ENCODE results near the gene POLR3K. TPM values are rescaled to one million over a fixed set of nuclear protein-coding genes. Genes with fewer than 3 reads are reported as not detected.

POLR3K gene
- 11.0 and 13.5 TPM in 2 replicates for total RNA-seq (2014; rRNA removed; shearing (Covaris generic))

DNA sequence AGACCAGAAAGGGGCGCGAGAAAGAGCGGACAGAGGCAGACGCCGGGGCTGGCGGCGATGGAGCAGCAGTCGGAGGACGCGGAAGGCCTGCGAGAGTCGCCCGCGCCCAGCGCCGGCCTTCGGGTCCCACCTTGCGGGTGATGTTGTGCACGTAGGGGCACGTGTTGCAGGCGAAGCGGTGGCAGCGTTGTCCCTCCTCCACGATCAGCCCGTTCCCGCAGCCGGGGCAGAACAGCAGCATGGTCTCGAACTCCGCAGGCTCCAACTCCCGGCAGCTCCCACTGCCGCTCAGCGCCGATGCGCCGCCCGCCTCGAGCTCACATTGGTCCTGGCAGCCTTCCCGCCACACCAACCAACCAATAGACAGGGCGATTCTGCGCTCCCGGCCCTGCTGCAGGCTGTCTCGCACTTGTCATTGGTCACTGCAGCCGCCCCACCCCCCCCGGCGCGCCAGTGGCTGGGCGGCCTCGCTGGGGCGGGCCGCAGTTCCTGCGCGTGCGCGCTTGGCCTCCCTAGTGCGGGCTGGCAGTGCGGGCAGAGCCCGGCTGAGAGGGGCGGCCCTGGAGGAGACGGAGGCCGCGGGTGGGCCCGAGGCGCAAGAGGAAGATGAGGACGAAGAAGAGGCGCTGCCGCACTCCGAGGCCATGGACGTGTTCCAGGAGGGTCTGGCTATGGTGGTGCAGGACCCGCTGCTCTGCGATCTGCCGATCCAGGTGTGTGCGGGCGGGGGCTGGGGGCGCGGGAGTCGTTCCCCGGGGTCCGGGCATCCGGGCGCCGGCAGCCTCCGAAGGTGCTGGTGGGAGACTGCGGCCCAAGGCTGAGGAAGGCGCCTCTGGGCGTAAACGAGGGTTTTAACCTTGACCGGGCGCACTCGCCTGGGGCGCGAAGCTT is at the start of gene POLR3K, which contains the start of gene SNRNP25:
POLR3K (minus strand) TSS at position 263 of the 891 bp plus-strand sequence; CDS start at position 241, 22 bp downstream.
SNRNP25 (plus strand) TSS at position 483 of the 891 bp plus-strand sequence; CDS start at position 672, 189 bp downstream.
- H3K4me3 ChIP-seq (ENCODE audit: insufficient read depth, low read depth, low read length) = peak within 1 kb of the TSS; percentile 93
- no peaks in the 10 kb centered on the region for H3K27me3 ChIP-seq (ENCODE audit: control insufficient read depth, insufficient read depth, low read length)
- peak; percentile 100 for DNase-seq
- H3K36me3 ChIP-seq (replicated peaks; ENCODE audit: control insufficient read depth, insufficient read depth, low read length) = peaks cover 26% of the 10 kb centered on the region

DNA sequence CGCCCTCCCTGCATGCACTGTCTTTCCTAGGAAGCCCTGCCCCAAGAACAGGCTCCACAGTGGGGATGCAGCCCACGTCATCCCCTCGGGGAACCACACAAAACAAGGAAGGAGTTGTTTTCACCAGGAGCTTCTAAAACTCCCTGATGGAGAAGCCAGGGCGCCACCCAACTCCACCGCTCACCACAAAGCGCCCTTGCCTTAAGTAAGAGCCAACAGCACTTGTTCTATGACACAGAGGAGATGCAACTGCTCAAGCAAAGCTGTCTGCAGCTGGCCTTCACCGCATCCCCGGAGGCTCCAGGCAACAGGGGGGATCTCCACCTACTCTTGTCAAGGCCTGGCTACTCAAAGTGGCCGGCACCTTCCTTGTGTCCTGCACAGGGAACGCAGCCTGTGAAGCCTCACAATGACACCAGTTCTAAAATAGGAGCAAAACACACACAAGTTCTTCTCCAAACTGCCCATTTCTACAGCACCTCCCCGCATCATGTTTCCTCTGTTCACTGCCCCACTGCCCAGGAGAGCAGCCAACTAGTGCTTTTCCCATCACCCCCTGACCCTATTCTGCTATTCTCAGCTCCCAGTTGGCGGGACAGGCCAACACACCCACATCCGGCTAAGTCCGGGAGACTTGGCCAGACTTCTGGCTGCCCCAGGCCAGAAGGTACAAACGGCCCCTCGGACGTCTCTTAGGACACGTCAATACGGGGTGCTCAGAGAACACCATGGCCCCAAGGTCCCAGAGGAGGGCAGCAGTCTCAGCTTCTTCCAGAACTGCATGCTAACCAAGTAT is 48.9 kb upstream of the POLR3K start:
- no peak overlapping the region for H3K4me3 ChIP-seq (ENCODE audit: insufficient read depth, low read depth, low read length)
- H3K27me3 ChIP-seq (ENCODE audit: control insufficient read depth, insufficient read depth, low read length) = no peaks in the 10 kb centered on the region
- peaks cover 2% of the 10 kb centered on the region for H3K36me3 ChIP-seq (replicated peaks; ENCODE audit: control insufficient read depth, insufficient read depth, low read length)
- DNase-seq = no peak

- DNase-seq = no peak
- Histone ChIP-seq H3K27me3 (ENCODE audit: control insufficient read depth, insufficient read depth, low read length) (no peaks in the 10 kb centered on the region), H3K36me3 (replicated peaks; ENCODE audit: control insufficient read depth, insufficient read depth, low read length) (peaks cover 2% of the 10 kb centered on the region), H3K4me3 (ENCODE audit: insufficient read depth, low read depth, low read length) (no peak overlapping the region)
These were observed 48.2 kb upstream of the POLR3K start for GRCh38 chr16:101586-101985.

- H3K36me3 ChIP-seq (replicated peaks; ENCODE audit: control insufficient read depth, insufficient read depth, low read length) = peaks cover 5% of the 10 kb centered on the region
- no peaks in the 10 kb centered on the region for H3K27me3 ChIP-seq (ENCODE audit: control insufficient read depth, insufficient read depth, low read length)
- no peak for DNase-seq
- H3K4me3 ChIP-seq (ENCODE audit: insufficient read depth, low read depth, low read length) = no peak overlapping the region
These were observed 47.6 kb upstream of the POLR3K start for GRCh38 chr16:100989-101388.

DNA sequence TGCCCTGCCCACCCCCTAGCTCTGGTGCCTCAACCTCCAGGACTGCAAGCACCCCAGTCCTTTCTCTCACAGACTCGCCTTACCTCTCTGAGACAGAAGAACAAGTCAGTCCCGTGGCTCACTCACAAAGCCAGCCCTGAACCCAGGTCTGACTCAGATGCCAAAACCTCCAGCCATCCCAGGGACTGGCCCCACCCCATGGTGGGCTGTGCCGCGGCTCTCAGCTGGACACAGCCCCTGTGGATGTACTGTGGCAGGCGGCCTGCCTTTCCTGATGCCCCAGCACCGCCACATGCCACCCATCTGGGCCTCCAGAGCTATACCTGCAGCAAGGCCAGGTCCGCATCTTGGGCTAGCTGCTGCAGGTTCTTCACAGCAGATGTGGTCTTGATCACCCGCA is 44.4 kb upstream of the POLR3K start:
- no peak for DNase-seq
- Histone ChIP-seq H3K27me3 (ENCODE audit: control insufficient read depth, insufficient read depth, low read length) (no peaks in the 10 kb centered on the region), H3K4me3 (ENCODE audit: insufficient read depth, low read depth, low read length) (no peak overlapping the region), H3K36me3 (replicated peaks; ENCODE audit: control insufficient read depth, insufficient read depth, low read length) (peaks cover 6% of the 10 kb centered on the region)

GRCh38 chr16:96935-97381 is 43.5 kb upstream of the POLR3K start:
- peaks cover 6% of the 10 kb centered on the region for H3K36me3 ChIP-seq (replicated peaks; ENCODE audit: control insufficient read depth, insufficient read depth, low read length)
- H3K27me3 ChIP-seq (ENCODE audit: control insufficient read depth, insufficient read depth, low read length) = no peaks in the 10 kb centered on the region
- DNase-seq = peak; percentile 99
- no peak overlapping the region for H3K4me3 ChIP-seq (ENCODE audit: insufficient read depth, low read depth, low read length)

DNA sequence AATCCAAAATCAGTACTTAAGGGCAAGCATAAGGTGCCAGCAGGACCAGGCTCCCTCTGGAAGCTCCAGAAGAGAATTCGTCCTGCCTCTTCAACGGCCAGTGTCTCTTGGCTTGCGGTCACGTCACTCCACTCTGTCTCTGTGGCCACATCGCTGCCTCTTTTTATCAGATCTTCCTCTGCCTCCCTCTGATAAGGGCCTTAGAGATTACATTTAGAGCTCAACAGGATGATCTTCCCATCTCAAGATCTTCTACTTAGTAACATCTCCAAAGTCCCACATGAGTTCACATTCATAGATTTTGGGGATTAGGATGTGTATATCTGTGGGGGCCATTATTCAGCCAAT is 41.5 kb upstream of the POLR3K start:
- no peak for DNase-seq
- Histone ChIP-seq H3K4me3 (ENCODE audit: insufficient read depth, low read depth, low read length) (no peak overlapping the region), H3K27me3 (ENCODE audit: control insufficient read depth, insufficient read depth, low read length) (no peaks in the 10 kb centered on the region), H3K36me3 (replicated peaks; ENCODE audit: control insufficient read depth, insufficient read depth, low read length) (peaks cover 6% of the 10 kb centered on the region)

DNA sequence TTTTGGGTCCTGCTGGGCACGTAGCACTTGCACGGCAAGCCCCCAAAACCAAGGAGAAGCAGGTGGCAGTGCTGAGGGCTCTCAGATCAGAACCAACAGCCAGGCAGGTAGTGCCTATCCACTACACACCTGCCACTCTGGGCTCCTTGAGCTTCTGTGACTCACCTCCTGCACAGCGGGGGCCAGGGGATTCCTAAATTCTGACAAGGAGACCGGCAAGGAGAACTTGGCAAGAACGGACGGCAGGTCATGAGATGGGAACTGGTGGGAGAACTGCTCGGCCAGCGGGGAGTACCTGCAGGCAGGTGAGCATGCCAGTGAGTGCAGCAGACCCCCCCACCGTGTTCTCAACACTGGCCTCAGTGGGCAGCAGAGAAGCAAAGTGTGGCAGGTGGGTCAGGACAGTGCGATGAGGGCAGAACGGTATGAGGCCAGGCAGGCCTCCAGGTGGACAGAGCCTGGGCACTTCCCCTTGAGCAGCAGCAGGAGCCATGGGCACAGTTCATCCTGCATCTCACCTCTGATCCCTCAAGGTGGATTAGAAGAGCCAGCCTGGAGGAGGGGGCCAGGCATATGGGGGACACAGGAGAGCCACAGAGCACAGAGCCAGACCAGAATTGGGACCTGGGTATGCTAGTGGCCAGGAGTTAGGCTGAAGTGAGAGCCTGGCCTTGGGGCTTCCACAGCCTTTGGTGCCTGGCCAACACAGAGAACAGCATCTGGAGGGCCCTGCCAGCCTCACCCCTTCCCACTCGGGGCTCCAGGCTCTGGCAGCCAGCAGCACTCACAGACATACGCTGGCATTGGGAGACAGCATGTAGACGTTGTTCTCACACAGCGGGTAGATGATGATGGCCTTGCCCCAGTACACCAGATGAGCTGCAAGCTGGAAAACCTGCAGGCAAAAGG is 39.3 kb upstream of the POLR3K start:
- Histone ChIP-seq H3K27me3 (ENCODE audit: control insufficient read depth, insufficient read depth, low read length) (no peaks in the 10 kb centered on the region), H3K4me3 (ENCODE audit: insufficient read depth, low read depth, low read length) (no peak overlapping the region), H3K36me3 (replicated peaks; ENCODE audit: control insufficient read depth, insufficient read depth, low read length) (peaks cover 9% of the 10 kb centered on the region)
- DNase-seq = no peak

DNA sequence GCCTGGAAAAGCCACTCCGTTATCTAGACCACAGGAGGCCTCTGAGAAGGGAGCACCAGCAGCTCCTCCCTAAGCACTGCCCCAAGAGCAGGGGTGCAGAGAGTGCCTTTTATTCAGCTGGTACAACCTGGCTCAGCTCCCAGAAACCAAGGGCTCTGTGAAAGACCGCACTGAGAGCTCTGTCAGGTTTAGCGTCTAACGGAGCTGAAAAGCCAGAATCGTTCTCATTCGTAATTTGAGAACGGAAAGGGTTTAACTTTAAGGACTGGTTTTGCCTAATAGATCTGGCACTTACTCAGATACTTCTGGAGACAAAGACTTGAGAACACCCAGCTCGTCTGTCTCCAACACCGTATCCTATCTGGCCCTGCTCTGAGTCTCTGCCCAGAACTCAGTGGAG is 38.1 kb upstream of the POLR3K start:
- Histone ChIP-seq H3K36me3 (replicated peaks; ENCODE audit: control insufficient read depth, insufficient read depth, low read length) (peaks cover 9% of the 10 kb centered on the region), H3K27me3 (ENCODE audit: control insufficient read depth, insufficient read depth, low read length) (no peaks in the 10 kb centered on the region), H3K4me3 (ENCODE audit: insufficient read depth, low read depth, low read length) (no peak overlapping the region)
- DNase-seq = no peak

DNA sequence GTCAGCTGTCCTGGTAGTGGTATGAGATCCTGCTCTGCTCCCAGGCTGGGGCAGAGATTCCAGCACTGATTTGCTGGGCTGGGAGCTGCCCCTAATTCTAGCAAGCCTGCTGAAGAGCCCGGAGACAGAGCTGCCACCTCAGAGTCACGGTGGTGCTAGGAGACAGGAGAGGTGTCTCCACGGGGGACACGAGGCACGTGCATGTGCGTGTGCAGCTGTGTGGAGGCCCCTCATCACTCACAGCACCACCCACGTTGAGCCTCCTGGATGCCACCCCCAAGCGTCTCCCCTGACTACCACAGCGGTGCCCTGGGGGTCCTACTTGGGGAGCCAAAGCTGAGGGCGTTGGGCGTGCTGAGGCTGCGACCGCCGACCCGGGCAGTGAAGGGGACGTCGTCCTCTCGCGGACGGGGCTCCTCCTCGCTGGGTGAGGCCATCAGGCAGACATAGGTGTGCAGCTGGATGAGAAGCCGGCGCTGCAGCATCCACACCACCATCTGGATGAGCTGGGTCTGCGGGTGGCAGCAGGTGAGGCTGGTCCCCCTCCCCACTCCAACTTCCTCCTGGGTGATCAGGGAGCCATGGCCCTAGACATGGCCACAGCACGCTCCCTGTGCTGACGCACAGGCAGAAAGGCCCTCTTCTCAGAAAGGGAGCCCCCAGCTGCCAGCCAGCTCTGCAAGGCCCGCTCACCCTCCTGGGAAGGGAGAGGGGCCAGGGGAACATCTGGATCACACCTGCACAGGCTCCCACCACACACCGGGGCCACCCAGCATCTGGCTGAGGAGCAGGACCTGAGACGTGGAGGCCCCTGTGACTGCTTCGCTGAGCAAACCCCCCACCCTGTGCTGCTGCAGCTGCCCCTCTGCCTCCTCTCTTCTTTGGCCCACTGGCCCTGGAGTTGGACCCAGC is 36.2 kb upstream of the POLR3K start:
- Histone ChIP-seq H3K4me3 (ENCODE audit: insufficient read depth, low read depth, low read length) (no peak overlapping the region), H3K36me3 (replicated peaks; ENCODE audit: control insufficient read depth, insufficient read depth, low read length) (peaks cover 12% of the 10 kb centered on the region), H3K27me3 (ENCODE audit: control insufficient read depth, insufficient read depth, low read length) (no peaks in the 10 kb centered on the region)
- DNase-seq = no peak

- no peak for DNase-seq
- Histone ChIP-seq H3K4me3 (ENCODE audit: insufficient read depth, low read depth, low read length) (no peak overlapping the region), H3K27me3 (ENCODE audit: control insufficient read depth, insufficient read depth, low read length) (no peaks in the 10 kb centered on the region), H3K36me3 (replicated peaks; ENCODE audit: control insufficient read depth, insufficient read depth, low read length) (peaks cover 10% of the 10 kb centered on the region)
These were observed 35.2 kb upstream of the POLR3K start for GRCh38 chr16:88613-89012.

GRCh38 chr16:86483-86952 is 33.1 kb upstream of the POLR3K start:
- Histone ChIP-seq H3K36me3 (replicated peaks; ENCODE audit: control insufficient read depth, insufficient read depth, low read length) (peaks cover 8% of the 10 kb centered on the region), H3K4me3 (ENCODE audit: insufficient read depth, low read depth, low read length) (no peak overlapping the region), H3K27me3 (ENCODE audit: control insufficient read depth, insufficient read depth, low read length) (no peaks in the 10 kb centered on the region)
- DNase-seq = no peak

DNA sequence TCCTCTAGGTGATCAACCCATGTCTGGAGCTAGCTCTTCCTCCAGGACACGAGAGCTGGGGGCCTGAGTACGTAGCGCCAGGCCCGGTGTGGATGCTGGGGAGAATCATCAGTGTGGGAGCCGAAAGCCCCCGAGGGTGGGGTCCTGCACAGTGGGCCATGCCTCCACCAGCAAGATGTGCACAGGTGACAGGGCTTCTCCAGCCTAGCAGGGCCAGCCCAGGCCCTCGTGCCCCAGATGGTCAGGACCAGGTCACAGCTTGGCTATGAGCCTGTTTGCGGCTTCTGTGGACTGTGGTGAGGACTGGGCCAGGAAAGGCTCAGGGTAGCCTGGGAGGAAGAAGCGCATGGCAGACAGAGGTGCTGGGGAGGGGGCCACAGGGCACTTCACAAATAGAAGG is 32.5 kb upstream of the POLR3K start:
- no peak for DNase-seq
- no peaks in the 10 kb centered on the region for H3K27me3 ChIP-seq (ENCODE audit: control insufficient read depth, insufficient read depth, low read length)

More for the DNA sequence above, 32.5 kb upstream of the POLR3K start:
- H3K36me3 ChIP-seq (replicated peaks; ENCODE audit: control insufficient read depth, insufficient read depth, low read length) = peaks cover 8% of the 10 kb centered on the region
- no peak overlapping the region for H3K4me3 ChIP-seq (ENCODE audit: insufficient read depth, low read depth, low read length)
